HT1080 (cell line): ENCODE data around the gene LMF1. TPM values are rescaled to one million over a fixed set of nuclear protein-coding genes. Genes with fewer than 3 reads are reported as not detected.

ENCODE experiments used
- DNase-seq: peaks from one replicate; pipeline ENCODE4 v3.0.0-alpha.2; 2015; ENCODE audit warnings: low read depth
- total RNA-seq: library from RNA; depleted of rRNA; stranded (reverse); fragments of >200 nt; shearing (Covaris generic); gene quantifications from 2 replicates; pipeline ENCODE4 v1.2.3, GENCODE V29; 2014

Gene LMF1
- total RNA-seq, 1 experiment from 2014 or later, result not detected

- peak; percentile 53 for DNase-seq
These were observed 32.9 kb upstream of the LMF1 start for GRCh38 chr16:1003391-1004347.

- peak; percentile 76 for DNase-seq
These were observed 31.8 kb upstream of the LMF1 start for GRCh38 chr16:1002399-1003166.

- no peak for DNase-seq
These were observed 30.3 kb upstream of the LMF1 start for GRCh38 chr16:1001096-1001495.

GRCh38 chr16:1000608-1001007 lies 29.8 kb upstream of the LMF1 start:
- DNase-seq, result no peak

DNA sequence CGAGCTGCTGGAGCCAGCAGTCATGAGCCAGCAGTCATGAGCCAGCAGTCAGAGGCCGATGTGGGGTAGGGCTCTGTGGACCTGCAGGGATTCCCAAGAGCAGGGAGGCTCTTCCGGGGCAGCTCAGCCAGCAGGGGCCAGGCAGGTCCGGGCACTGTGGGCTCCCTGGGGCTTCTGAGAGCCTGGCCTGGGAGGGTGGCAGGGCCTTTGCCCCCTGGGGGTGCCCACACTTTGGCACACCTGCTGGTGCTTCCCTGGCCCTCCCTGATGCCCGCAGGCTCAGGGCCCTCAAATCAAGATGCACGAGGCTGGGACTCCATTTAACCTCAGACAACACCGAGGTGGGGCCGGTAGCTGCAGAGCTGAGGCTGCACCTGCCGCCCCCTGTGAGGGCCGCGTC lies 28.9 kb upstream of the LMF1 start:
- no peak for DNase-seq

- no peak for DNase-seq
These were observed 27.8 kb upstream of the LMF1 start for GRCh38 chr16:998615-999014.

GRCh38 chr16:998211-998610 lies 27.4 kb upstream of the LMF1 start:
- DNase-seq, result no peak

- peak; percentile 38 for DNase-seq
These were observed 26.8 kb upstream of the LMF1 start for GRCh38 chr16:997440-998051.

GRCh38 chr16:996681-997080 lies 25.9 kb upstream of the LMF1 start:
- no peak for DNase-seq

DNA sequence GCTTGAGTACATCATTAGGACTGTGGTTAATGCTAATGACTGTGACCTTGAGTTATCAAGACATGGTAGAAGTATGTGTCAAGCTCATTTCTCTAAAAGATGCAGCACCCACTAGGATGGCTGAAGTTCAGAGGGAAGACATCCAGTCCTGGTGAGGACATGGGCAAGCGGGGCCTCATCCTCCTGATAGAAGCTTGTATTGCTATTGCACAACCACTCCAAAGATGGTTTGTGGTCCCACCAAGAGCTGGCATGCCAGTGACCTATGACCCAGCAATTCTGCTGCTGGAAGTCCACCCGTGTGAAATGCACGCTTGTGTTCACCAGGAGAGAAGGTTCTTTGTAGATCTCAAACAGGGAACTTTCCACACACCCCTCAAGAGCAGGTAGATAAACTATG lies 25.0 kb upstream of the LMF1 start:
- no peak for DNase-seq

GRCh38 chr16:995087-995486 lies 24.3 kb upstream of the LMF1 start:
- DNase-seq, result no peak

DNA sequence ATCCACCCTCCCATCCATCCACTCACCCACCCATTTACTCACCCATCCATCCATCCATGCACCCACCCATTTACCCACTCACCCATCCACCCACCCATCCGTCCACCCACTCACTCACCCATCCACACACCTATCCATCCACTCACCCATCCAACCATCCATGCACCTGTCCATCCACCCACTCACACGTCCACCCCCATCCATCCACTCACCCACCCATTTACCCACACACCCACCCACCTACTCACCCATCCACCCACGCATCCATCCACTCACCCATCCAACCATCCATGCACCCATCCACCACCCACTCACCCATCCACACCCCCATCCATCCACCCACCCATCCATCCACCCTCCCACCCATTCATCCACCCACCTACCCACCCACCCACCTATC lies 22.9 kb upstream of the LMF1 start:
- DNase-seq, result no peak

DNA sequence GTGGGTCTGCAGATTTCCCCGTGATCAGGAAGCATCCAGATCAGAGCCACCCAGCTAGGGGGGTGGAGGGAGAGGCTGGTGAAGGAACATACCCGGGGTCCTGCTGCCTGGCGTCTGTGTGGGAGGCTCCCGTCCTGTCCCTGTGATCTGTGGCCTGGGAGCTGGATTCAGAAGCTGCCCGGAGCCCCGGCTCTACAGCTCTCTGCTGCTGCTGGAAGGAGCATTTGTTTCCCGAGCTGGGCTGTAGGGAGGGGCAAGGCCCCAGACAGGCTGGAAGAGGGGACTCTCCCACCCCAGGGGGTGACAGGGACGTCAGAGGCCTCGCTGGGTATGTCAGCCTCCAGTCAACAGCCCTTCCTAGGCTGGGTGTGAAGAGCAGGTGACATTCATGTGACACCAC lies 21.0 kb upstream of the LMF1 start:
- no peak for DNase-seq

DNA sequence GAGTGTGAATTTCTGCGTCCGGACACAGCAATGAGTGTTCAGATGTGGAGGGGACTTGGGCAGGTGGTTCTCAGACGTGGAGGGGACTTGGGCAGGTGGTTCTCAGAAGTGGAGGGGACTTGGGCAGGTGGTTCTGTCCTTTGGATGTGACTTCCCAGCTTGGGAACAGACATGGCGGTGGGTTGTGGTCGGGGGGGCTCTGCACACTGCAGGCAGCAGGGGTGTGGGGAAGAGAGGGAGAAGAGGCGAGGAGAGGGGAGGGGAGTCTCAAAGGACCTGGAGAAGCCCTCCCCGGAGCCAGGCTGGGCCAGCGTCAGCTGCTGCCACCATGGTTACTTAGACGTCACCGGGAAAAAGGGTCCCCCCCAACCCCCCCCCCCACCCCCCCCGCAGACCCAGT lies 20.6 kb upstream of the LMF1 start:
- no peak for DNase-seq

GRCh38 chr16:990516-991291 lies 19.9 kb upstream of the LMF1 start:
- DNase-seq, result no peak

DNA sequence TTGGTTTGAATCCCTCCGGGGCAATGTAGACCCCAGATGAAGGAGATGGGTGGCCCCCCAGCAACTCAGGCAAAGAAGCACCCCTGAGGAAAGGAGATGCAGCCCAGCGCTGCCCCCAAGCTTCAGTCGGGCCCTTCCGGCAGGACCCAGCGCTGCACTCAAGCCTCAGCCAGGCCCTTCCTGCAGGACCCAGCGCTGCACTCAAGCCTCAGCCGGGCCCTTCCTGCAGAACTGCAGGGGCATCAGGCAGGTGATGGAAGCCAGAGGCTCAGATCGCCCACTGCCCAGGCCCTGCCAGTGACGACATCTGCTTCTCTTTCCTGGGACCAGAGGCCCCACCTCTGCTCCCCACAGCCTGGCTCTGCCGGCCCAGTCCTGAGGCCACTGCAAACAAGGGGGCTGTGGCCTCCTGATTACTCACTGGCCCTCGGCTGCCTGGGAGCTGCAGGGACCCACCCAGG lies 18.6 kb upstream of the LMF1 start:
- DNase-seq, result no peak

GRCh38 chr16:988471-989353 lies 17.9 kb upstream of the LMF1 start:
- no peak for DNase-seq

GRCh38 chr16:987906-988305 lies 17.1 kb upstream of the LMF1 start:
- no peak for DNase-seq

- DNase-seq, result no peak
These were observed 16.3 kb upstream of the LMF1 start for GRCh38 chr16:986925-987582.

GRCh38 chr16:986411-986810 lies 15.6 kb upstream of the LMF1 start:
- DNase-seq, result no peak
